WTC11 (cell line): ENCODE data around the gene NUDT22. TPM values are rescaled to one million over a fixed set of nuclear protein-coding genes. Genes with fewer than 3 reads are reported as not detected.

Experiments
- AR ChIP-seq: fragments of 250-450 bp; sonication (Bioruptor Pico); IDR thresholded peaks from 2 replicates; pipeline ENCODE4 v1.9.0; 2021; ENCODE audit warnings: mild to moderate bottlenecking
- CDX4 ChIP-seq: fragments of 250-450 bp; sonication (Bioruptor Pico); IDR thresholded peaks from 2 replicates; pipeline ENCODE4 v1.9.0; 2021; ENCODE audit warnings: moderate library complexity, mild to moderate bottlenecking, inconsistent platforms, borderline replicate concordance
- CREB1 ChIP-seq: sonication (generic); formaldehyde crosslinking; IDR thresholded peaks from 2 replicates; pipeline ENCODE4 v1.8.0; 2023; ENCODE audit warnings: mild to moderate bottlenecking, missing genetic modification reagents
- E2F4 ChIP-seq: sonication (generic); formaldehyde crosslinking; IDR thresholded peaks from 2 replicates; pipeline ENCODE4 v1.8.1; 2022; ENCODE audit warnings: low read depth, mild to moderate bottlenecking, moderate library complexity, missing genetic modification reagents, borderline replicate concordance
- E2F5 ChIP-seq: sonication (generic); formaldehyde crosslinking; IDR thresholded peaks from 2 replicates; pipeline ENCODE4 v1.8.1; 2022; ENCODE audit warnings: mild to moderate bottlenecking, moderate library complexity, missing genetic modification reagents
- ELF4 ChIP-seq: sonication (generic); formaldehyde crosslinking; IDR thresholded peaks from 2 replicates; pipeline ENCODE4 v1.8.1; 2022; ENCODE audit warnings: low read depth, mild to moderate bottlenecking, moderate library complexity, missing genetic modification reagents
- EMX1 ChIP-seq: fragments of 250-450 bp; sonication (Bioruptor Pico); IDR thresholded peaks from 2 replicates; pipeline ENCODE4 v1.8.0; 2021; ENCODE audit warnings: mild to moderate bottlenecking
- FOXK1 ChIP-seq: sonication (generic); formaldehyde crosslinking; IDR thresholded peaks from 2 replicates; pipeline ENCODE4 v1.8.0; 2022; ENCODE audit warnings: mild to moderate bottlenecking, moderate library complexity, missing genetic modification reagents
- GRHL2 ChIP-seq: fragments of 250-450 bp; sonication (Bioruptor Pico); IDR thresholded peaks from 2 replicates; pipeline ENCODE4 v1.8.0; 2022; ENCODE audit warnings: mild to moderate bottlenecking, moderate library complexity; ENCODE audit not compliant: insufficient replicate concordance, severe bottlenecking
- HMGXB4 ChIP-seq: sonication (generic); formaldehyde crosslinking; IDR thresholded peaks from 2 replicates; pipeline ENCODE4 v1.8.1; 2023; ENCODE audit warnings: mild to moderate bottlenecking, moderate library complexity, missing genetic modification reagents
- IRF1 ChIP-seq: sonication (generic); formaldehyde crosslinking; IDR thresholded peaks from 2 replicates; pipeline ENCODE4 v1.8.0; 2023; ENCODE audit warnings: missing genetic modification reagents
- JAZF1 ChIP-seq: fragments of 250-450 bp; sonication (Bioruptor Pico); IDR thresholded peaks from 2 replicates; pipeline ENCODE4 v1.9.0; 2021; ENCODE audit warnings: moderate library complexity, mild to moderate bottlenecking, inconsistent platforms
- KAT7 ChIP-seq: sonication (generic); formaldehyde crosslinking; IDR thresholded peaks from 2 replicates; pipeline ENCODE4 v1.8.1; 2023; ENCODE audit warnings: missing genetic modification reagents, mild to moderate bottlenecking, borderline replicate concordance
- MAX ChIP-seq: sonication (generic); formaldehyde crosslinking; IDR thresholded peaks from 2 replicates; pipeline ENCODE4 v1.8.0; 2022; ENCODE audit warnings: mild to moderate bottlenecking, missing genetic modification reagents
- NFATC4 ChIP-seq: fragments of 250-450 bp; sonication (Bioruptor Pico); IDR thresholded peaks from 2 replicates; pipeline ENCODE4 v1.9.0; 2021; ENCODE audit warnings: mild to moderate bottlenecking
- NFE2L1 ChIP-seq: sonication (generic); formaldehyde crosslinking; IDR thresholded peaks from 2 replicates; pipeline ENCODE4 v1.8.1; 2023; ENCODE audit warnings: missing genetic modification reagents
- OVOL2 ChIP-seq: fragments of 250-450 bp; sonication (Bioruptor Pico); IDR thresholded peaks from 2 replicates; pipeline ENCODE4 v1.9.0; 2021; ENCODE audit warnings: mild to moderate bottlenecking, borderline replicate concordance
- PREB ChIP-seq: sonication (generic); formaldehyde crosslinking; IDR thresholded peaks from 2 replicates; pipeline ENCODE4 v1.8.1; 2022; ENCODE audit warnings: mild to moderate bottlenecking, missing genetic modification reagents, moderate library complexity, borderline replicate concordance
- SMAD4 ChIP-seq: sonication (generic); formaldehyde crosslinking; IDR thresholded peaks from 2 replicates; pipeline ENCODE4 v1.8.0; 2022; ENCODE audit warnings: mild to moderate bottlenecking, missing genetic modification reagents
- SOX15 ChIP-seq: fragments of 250-450 bp; sonication (Bioruptor Pico); IDR thresholded peaks from 2 replicates; pipeline ENCODE4 v1.9.0; 2021; ENCODE audit warnings: mild to moderate bottlenecking
- ZMAT4 ChIP-seq: fragments of 250-450 bp; sonication (Bioruptor Pico); IDR thresholded peaks from 2 replicates; pipeline ENCODE4 v1.9.0; 2021; ENCODE audit warnings: mild to moderate bottlenecking
- ZNF219 ChIP-seq: sonication (generic); formaldehyde crosslinking; IDR thresholded peaks from 2 replicates; pipeline ENCODE4 v1.8.0; 2023; ENCODE audit warnings: missing genetic modification reagents, mild to moderate bottlenecking, borderline replicate concordance
- ZNF232 ChIP-seq: sonication (generic); formaldehyde crosslinking; IDR thresholded peaks from 2 replicates; pipeline ENCODE4 v1.8.0; 2022; ENCODE audit warnings: mild to moderate bottlenecking, missing genetic modification reagents
- ZNF263 ChIP-seq: sonication (generic); formaldehyde crosslinking; IDR thresholded peaks from 2 replicates; pipeline ENCODE4 v1.8.1; 2022; ENCODE audit warnings: low read depth, mild to moderate bottlenecking, moderate library complexity, missing genetic modification reagents
- ZNF396 ChIP-seq: fragments of 250-450 bp; sonication (Bioruptor Pico); IDR thresholded peaks from 2 replicates; pipeline ENCODE4 v1.8.0; 2021; ENCODE audit warnings: mild to moderate bottlenecking, moderate library complexity, borderline replicate concordance
- ZNF512 ChIP-seq: sonication (generic); formaldehyde crosslinking; IDR thresholded peaks from 2 replicates; pipeline ENCODE4 v1.8.1; 2022; ENCODE audit warnings: missing genetic modification reagents, borderline replicate concordance
- total RNA-seq: library from RNA; stranded (reverse); gene quantifications from 3 replicates; pipeline ENCODE4 v1.2.3, GENCODE V29; 2021

NUDT22 gene
- total RNA-seq, 1 experiment from 2014 or later: 64.4 TPM

- TF ChIP-seq AR (CRISPR knock-in tag): no peak
- peak; percentile 57 for TF ChIP-seq MAX
- TF ChIP-seq NFE2L1 (CRISPR knock-in tag): 0 out of 2 replicates have a peak, but pooled peaks have one; percentile 36
- TF ChIP-seq HMGXB4 (CRISPR knock-in tag): peak; percentile 65; the same call in 1 of the 2 replicates
- TF ChIP-seq ZNF263: no peak
- no peak for TF ChIP-seq CREB1 (CRISPR knock-in tag)
- peak; percentile 81; the same call in 1 of the 2 replicates for TF ChIP-seq ELF4 (CRISPR knock-in tag)
- 0 out of 2 replicates have a peak, but pooled peaks have one; percentile 1 for TF ChIP-seq E2F4 (CRISPR knock-in tag)
- peak; percentile 93 for TF ChIP-seq FOXK1 (CRISPR knock-in tag)
- no peak for TF ChIP-seq ZNF512 (CRISPR knock-in tag)
- TF ChIP-seq EMX1 (CRISPR knock-in tag): 0 out of 2 replicates have a peak, but pooled peaks have one; percentile 13
- TF ChIP-seq IRF1 (CRISPR knock-in tag): no peak
- TF ChIP-seq JAZF1 (CRISPR knock-in tag): no peak
- no peak for TF ChIP-seq SMAD4 (CRISPR knock-in tag)
- TF ChIP-seq ZMAT4 (CRISPR knock-in tag): peak; percentile 70
- TF ChIP-seq OVOL2 (CRISPR knock-in tag): no peak; the same call in 1 of the 2 replicates
- no peak for TF ChIP-seq GRHL2 (CRISPR knock-in tag)
- no peak for TF ChIP-seq NFATC4 (CRISPR knock-in tag)
- no peak for TF ChIP-seq ZNF232
- no peak for TF ChIP-seq ZNF219 (CRISPR knock-in tag)
- TF ChIP-seq SOX15 (CRISPR knock-in tag): no peak
- peak; percentile 58; the same call in 1 of the 2 replicates for TF ChIP-seq KAT7 (CRISPR knock-in tag)
- no peak for TF ChIP-seq PREB (CRISPR knock-in tag)
- no peak for TF ChIP-seq CDX4 (CRISPR knock-in tag)
- 0 out of 2 replicates have a peak, but pooled peaks have one; percentile 76 for TF ChIP-seq E2F5 (CRISPR knock-in tag)
- TF ChIP-seq ZNF396 (CRISPR knock-in tag): no peak
These were observed 43.6 kb downstream of the NUDT22 start (continued) for GRCh38 chr11:64269540-64270220.
